HepG2 (cell line): ENCODE measurements around the gene NDUFS4.

Experiments used
- FOXP1 ChIP-seq, 2 experiments: fragments of 450-650 bp in 1 of 2; IDR thresholded peaks; 2 replicates each; pipeline ENCODE4 v1.6.1; 2017 to 2018; ENCODE audit warnings: antibody characterized with exemption in 1 of 2
- GABPA ChIP-seq, 2 experiments: IDR thresholded peaks; 2 replicates each; pipeline ENCODE4 v1.6.1; 2011 to 2016; ENCODE audit warnings: low read depth in 2 of 2, low read length in 1 of 2, missing biosample characterization in 1 of 2, missing genetic modification characterization in 1 of 2
- HIVEP1 ChIP-seq: sonication (generic); formaldehyde crosslinking; IDR thresholded peaks from 2 replicates; pipeline ENCODE4 v1.4.0; 2020; ENCODE audit warnings: mild to moderate bottlenecking, missing genetic modification reagents
- HOXA7 ChIP-seq: sonication (generic); formaldehyde crosslinking; IDR thresholded peaks from 2 replicates; pipeline ENCODE4 v1.8.1; 2022; ENCODE audit warnings: mild to moderate bottlenecking, missing genetic modification reagents, moderate library complexity
- SCMH1 ChIP-seq: sonication (generic); formaldehyde crosslinking; IDR thresholded peaks from 2 replicates; pipeline ENCODE4 v1.9.0; 2021; ENCODE audit warnings: missing genetic modification reagents, mild to moderate bottlenecking, borderline replicate concordance
- TAF1 ChIP-seq: sonication (generic); formaldehyde crosslinking; IDR thresholded peaks from 2 replicates; pipeline ENCODE4 v1.4.0; 2020; ENCODE audit warnings: missing genetic modification reagents
- TBL1XR1 ChIP-seq: fragments of 150-350 bp; IDR thresholded peaks from 2 replicates; pipeline ENCODE4 v1.6.1; 2014; ENCODE audit warnings: borderline replicate concordance, low read length; ENCODE audit not compliant: partially characterized antibody
- ZNF549 ChIP-seq: sonication (generic); formaldehyde crosslinking; IDR thresholded peaks from 2 replicates; pipeline ENCODE4 v1.5.0; 2020; ENCODE audit warnings: missing genetic modification reagents
- TF ChIP-seq, protein P1 (sequence below), 2 experiments: sonication (generic) in 1 of 2; formaldehyde crosslinking in 1 of 2; IDR thresholded peaks; 2 replicates each; pipeline versions ENCODE4 v1.5.1 to v1.6.1; 2011 to 2020; ENCODE audit warnings: borderline replicate concordance in 1 of 2, low read depth in 1 of 2, low read length in 1 of 2, mild to moderate bottlenecking in 1 of 2, missing genetic modification reagents in 1 of 2, moderate library complexity in 1 of 2

DNA sequence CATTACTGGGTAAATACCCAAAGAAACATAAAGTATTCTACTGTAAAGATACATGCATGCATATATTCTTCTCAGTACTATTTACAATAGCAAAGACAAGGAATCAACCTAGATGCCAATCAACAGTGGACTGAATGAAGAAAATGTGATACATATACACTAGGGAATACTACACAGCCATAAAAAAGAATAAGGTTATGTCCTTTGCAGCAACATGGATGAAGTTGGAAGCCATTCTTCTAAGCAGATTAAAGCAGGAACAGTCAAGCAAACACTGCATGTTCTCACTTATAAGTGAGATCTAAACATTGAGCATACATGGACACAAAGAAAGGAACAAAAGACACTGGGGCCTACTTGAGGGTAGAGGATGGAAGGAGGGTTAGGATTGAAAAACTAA lies 39.6 kb upstream of the NDUFS4 start:
- no peak for TF ChIP-seq HOXA7 (CRISPR knock-in tag)
- TF ChIP-seq TAF1 (CRISPR knock-in tag): no peak
- no peak for TF ChIP-seq TBL1XR1
- no peak for TF ChIP-seq ZNF549 (CRISPR knock-in tag)
- no peak for TF ChIP-seq SCMH1 (CRISPR knock-in tag)
- no peak for TF ChIP-seq GABPA (IDR thresholded peaks at IDR 0.05; ENCODE audit: low read depth, low read length)
- TF ChIP-seq GABPA (CRISPR knock-in tag; IDR thresholded peaks at IDR 0.05; ENCODE audit: low read depth): no peak
- TF ChIP-seq, protein P1, sequence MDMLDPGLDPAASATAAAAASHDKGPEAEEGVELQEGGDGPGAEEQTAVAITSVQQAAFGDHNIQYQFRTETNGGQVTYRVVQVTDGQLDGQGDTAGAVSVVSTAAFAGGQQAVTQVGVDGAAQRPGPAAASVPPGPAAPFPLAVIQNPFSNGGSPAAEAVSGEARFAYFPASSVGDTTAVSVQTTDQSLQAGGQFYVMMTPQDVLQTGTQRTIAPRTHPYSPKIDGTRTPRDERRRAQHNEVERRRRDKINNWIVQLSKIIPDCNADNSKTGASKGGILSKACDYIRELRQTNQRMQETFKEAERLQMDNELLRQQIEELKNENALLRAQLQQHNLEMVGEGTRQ (IDR thresholded peaks at IDR 0.05; ENCODE audit: low read depth, low read length): no peak
- TF ChIP-seq, protein P1 (CRISPR knock-in tag; IDR thresholded peaks at IDR 0.05; ENCODE audit: borderline replicate concordance): no peak
- TF ChIP-seq HIVEP1 (CRISPR knock-in tag): no peak
- no peak for TF ChIP-seq FOXP1 (IDR thresholded peaks at IDR 0.05)
- no peak for TF ChIP-seq FOXP1 (CRISPR knock-in tag; IDR thresholded peaks at IDR 0.05)
